OCI-LY1 (cell line): ENCODE data around the gene SASS6.

Experiments
- H2AFZ ChIP-seq: fragments of 200-600 bp; sonication (generic), shearing (Covaris generic); 2 replicates; pipeline ENCODE4 v1.6.0; 2014; ENCODE audit warnings: antibody characterized with exemption, mild to moderate bottlenecking, low read length
- H3F3A ChIP-seq: fragments of 200-600 bp; sonication (generic), shearing (Covaris generic); 2 replicates; pipeline ENCODE4 v1.6.0; 2014; ENCODE audit warnings: mild to moderate bottlenecking, antibody characterized with exemption, low read length, moderate library complexity; ENCODE audit not compliant: insufficient read depth
- H3K27ac ChIP-seq: fragments of 200-600 bp; sonication (generic); 2 replicates; pipeline ENCODE4 v1.5.1; 2014; ENCODE audit warnings: low read length, mixed run types, mild to moderate bottlenecking, low read depth; ENCODE audit not compliant: poor library complexity, severe bottlenecking
- H3K27me3 ChIP-seq: fragments of 200-600 bp; sonication (generic); 2 replicates; pipeline ENCODE4 v1.6.0; 2014; ENCODE audit warnings: antibody characterized with exemption, mild to moderate bottlenecking, low read length, moderate library complexity; ENCODE audit not compliant: insufficient read depth
- H3K36me3 ChIP-seq: fragments of 200-600 bp; sonication (generic); 2 replicates; pipeline ENCODE4 v1.6.1; 2014; ENCODE audit warnings: mild to moderate bottlenecking, antibody characterized with exemption, low read length, moderate library complexity, mixed read lengths; ENCODE audit not compliant: insufficient read depth
- H3K4me1 ChIP-seq: fragments of 200-600 bp; sonication (generic); 2 replicates; pipeline ENCODE4 v1.5.1; 2014; ENCODE audit warnings: mild to moderate bottlenecking, low read length, moderate library complexity; ENCODE audit not compliant: insufficient read depth, severe bottlenecking
- H3K4me2 ChIP-seq: fragments of 200-600 bp; sonication (generic), shearing (Covaris generic); 2 replicates; pipeline ENCODE4 v1.6.1; 2014; ENCODE audit warnings: low read length
- H3K4me3 ChIP-seq: fragments of 200-600 bp; sonication (generic); 2 replicates; pipeline ENCODE4 v1.5.1; 2014; ENCODE audit warnings: low read length, low read depth, mild to moderate bottlenecking, mixed read lengths; ENCODE audit not compliant: poor library complexity, severe bottlenecking
- H3K79me2 ChIP-seq: fragments of 200-600 bp; shearing (Covaris generic); 2 replicates; pipeline ENCODE4 v1.6.1; 2016; ENCODE audit warnings: mixed run types, low read length, mixed read lengths; ENCODE audit not compliant: insufficient read depth
- H3K9ac ChIP-seq: fragments of 200-600 bp; sonication (generic), shearing (Covaris generic); 2 replicates; pipeline ENCODE4 v1.6.1; 2014; ENCODE audit warnings: mild to moderate bottlenecking, low read length, mixed read lengths
- H3K9me2 ChIP-seq: fragments of 200-600 bp; sonication (generic), shearing (Covaris generic); 2 replicates; pipeline ENCODE4 v1.6.1; 2014; ENCODE audit warnings: low read depth, mild to moderate bottlenecking, low read length, mixed read lengths
- H3K9me3 ChIP-seq: fragments of 200-600 bp; shearing (Covaris generic); 2 replicates; pipeline ENCODE4 v1.6.1; 2014; ENCODE audit warnings: low read length, mixed read lengths
- H4K20me1 ChIP-seq: fragments of 200-600 bp; sonication (generic), shearing (Covaris generic); 2 replicates; pipeline ENCODE4 v1.6.0; 2016; ENCODE audit warnings: mild to moderate bottlenecking, low read length; ENCODE audit not compliant: insufficient read depth
- CTCF ChIP-seq: fragments of 200-600 bp; sonication (generic), shearing (Covaris generic); IDR thresholded peaks from 2 replicates; pipeline ENCODE4 v1.5.1; 2017; ENCODE audit warnings: mild to moderate bottlenecking, antibody characterized with exemption, low read length, moderate library complexity, mixed read lengths
- EZH2 ChIP-seq: fragments of 200-600 bp; sonication (generic), shearing (Covaris generic); IDR thresholded peaks from 2 replicates; pipeline ENCODE4 v1.8.0; 2017; ENCODE audit warnings: borderline replicate concordance, mixed run types, mild to moderate bottlenecking, antibody characterized with exemption, low read length, moderate library complexity, mixed read lengths

Gene SASS6

GRCh38 chr1:100034470-100034869, 98.3 kb downstream of the SASS6 start:
- Histone ChIP-seq H3K36me3 (no peaks in the 10 kb centered on the region; the same call in 1 of the 2 replicates), H3K9ac (no peak overlapping the region), H2AFZ (no peak overlapping the region), H3K9me2 (no peaks in the 10 kb centered on the region), H3F3A (no peaks in the 10 kb centered on the region), H3K27ac (no peak overlapping the region), H3K4me1 (peaks cover 28% of the 10 kb centered on the region), H3K4me2 (no peak overlapping the region), H3K79me2 (peaks cover 25% of the 10 kb centered on the region), H3K4me3 (no peak overlapping the region), H4K20me1 (no peaks in the 10 kb centered on the region), H3K27me3 (no peaks in the 10 kb centered on the region), H3K9me3 (no peaks in the 10 kb centered on the region)
- TF ChIP-seq CTCF (peak; percentile 68), EZH2 (no peak)
